MV-4-11 (cell line): ENCODE results near the gene USP32.
"Not testable (repeated sequence)": the region's sequence is repeated elsewhere in the genome, so short reads cannot be mapped to it uniquely, and the experiment has no call there.

ENCODE experiments used
- DNase-seq: peaks from one replicate; lab custom pipeline; 2025; lab: John Stamatoyannopoulos, UW

The USP32 gene, protein sequence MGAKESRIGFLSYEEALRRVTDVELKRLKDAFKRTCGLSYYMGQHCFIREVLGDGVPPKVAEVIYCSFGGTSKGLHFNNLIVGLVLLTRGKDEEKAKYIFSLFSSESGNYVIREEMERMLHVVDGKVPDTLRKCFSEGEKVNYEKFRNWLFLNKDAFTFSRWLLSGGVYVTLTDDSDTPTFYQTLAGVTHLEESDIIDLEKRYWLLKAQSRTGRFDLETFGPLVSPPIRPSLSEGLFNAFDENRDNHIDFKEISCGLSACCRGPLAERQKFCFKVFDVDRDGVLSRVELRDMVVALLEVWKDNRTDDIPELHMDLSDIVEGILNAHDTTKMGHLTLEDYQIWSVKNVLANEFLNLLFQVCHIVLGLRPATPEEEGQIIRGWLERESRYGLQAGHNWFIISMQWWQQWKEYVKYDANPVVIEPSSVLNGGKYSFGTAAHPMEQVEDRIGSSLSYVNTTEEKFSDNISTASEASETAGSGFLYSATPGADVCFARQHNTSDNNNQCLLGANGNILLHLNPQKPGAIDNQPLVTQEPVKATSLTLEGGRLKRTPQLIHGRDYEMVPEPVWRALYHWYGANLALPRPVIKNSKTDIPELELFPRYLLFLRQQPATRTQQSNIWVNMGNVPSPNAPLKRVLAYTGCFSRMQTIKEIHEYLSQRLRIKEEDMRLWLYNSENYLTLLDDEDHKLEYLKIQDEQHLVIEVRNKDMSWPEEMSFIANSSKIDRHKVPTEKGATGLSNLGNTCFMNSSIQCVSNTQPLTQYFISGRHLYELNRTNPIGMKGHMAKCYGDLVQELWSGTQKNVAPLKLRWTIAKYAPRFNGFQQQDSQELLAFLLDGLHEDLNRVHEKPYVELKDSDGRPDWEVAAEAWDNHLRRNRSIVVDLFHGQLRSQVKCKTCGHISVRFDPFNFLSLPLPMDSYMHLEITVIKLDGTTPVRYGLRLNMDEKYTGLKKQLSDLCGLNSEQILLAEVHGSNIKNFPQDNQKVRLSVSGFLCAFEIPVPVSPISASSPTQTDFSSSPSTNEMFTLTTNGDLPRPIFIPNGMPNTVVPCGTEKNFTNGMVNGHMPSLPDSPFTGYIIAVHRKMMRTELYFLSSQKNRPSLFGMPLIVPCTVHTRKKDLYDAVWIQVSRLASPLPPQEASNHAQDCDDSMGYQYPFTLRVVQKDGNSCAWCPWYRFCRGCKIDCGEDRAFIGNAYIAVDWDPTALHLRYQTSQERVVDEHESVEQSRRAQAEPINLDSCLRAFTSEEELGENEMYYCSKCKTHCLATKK (N-terminal part only)

GRCh38 chr17:60392042-60392844 lies at the start of gene USP32:
USP32 (minus strand) TSS chr17:60392133; CDS start chr17:60391939, 194 bp downstream.
- peak; percentile 97 for DNase-seq

GRCh38 chr17:60439501-60439900 lies 47.6 kb upstream of the USP32 start:
- peak; percentile 51 for DNase-seq

DNA sequence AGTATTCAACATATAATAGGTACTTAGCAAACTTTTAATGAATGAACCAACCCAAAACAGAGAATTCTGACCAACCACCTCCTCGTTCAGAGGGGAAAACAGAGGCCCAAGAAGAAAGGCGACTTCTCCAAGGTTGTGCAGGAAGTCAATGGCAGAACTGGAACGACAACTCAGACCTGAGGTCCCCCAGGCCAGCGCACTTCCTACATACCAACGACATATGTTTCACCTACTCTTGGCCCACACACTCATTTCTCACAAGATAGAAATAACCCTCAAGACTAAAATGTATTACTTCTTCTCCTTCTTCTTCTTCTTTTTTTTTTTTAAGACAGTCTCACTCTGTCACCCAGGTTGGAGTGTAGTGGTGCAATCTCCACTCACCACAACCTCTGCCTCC lies 44.7 kb upstream of the USP32 start:
- peak; percentile 54 for DNase-seq

GRCh38 chr17:60435244-60436167 lies 43.6 kb upstream of the USP32 start:
- DNase-seq = peak; percentile 79

DNA sequence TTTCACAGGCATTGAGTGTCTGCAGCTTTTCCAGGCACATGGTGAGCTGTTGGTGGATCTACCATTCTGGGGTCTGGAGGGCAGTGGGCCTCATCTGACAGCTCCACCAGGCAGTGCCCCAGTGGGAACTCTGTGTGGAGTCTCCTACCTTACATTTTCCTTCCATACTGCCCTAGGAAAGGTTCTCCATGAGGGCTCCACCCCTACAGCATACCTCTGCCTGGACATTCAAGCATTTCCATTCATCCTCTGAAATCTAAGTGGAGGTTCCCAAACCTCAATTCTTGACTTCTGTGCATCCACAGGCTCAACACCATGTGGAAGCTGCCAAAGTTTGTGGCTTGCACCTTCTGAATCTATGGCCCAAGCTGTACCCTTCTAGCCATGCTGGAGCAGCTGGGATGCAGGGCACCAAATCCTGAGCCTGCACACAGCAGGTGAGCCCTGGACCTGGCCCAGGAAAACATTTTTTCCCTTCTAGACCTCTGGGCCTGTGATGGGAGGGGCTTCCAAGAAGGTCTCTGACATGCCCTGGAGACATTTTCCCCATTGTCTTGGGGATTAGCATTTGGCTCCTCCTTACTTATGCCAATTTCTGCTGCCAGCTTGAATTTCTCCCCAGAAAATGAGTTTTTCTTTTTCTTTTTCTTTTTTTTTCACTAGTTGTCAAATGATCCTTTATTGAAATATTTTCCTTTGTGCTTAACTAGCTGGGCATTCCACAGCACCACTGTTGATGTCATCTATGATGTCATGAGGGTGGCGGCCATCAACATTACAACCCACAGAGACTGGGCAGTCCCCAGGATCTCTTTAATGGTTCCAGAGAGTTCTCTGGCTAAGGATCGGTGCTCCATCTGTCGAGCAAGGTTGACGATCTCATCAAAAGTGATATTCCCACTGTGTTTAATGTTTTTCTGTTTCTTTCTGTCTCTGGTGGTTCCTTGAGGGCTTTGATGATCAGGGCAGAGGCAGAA lies 41.4 kb upstream of the USP32 start:
- not testable (repeated sequence) for DNase-seq

GRCh38 chr17:60430561-60430960 lies 38.6 kb upstream of the USP32 start:
- DNase-seq = not testable (repeated sequence)

- not testable (repeated sequence) for DNase-seq
These were observed 36.6 kb upstream of the USP32 start for GRCh38 chr17:60428491-60428890.

GRCh38 chr17:60426596-60426995 lies 34.7 kb upstream of the USP32 start:
- DNase-seq = no peak

- DNase-seq = no peak
These were observed 33.7 kb upstream of the USP32 start for GRCh38 chr17:60425626-60426025.

DNA sequence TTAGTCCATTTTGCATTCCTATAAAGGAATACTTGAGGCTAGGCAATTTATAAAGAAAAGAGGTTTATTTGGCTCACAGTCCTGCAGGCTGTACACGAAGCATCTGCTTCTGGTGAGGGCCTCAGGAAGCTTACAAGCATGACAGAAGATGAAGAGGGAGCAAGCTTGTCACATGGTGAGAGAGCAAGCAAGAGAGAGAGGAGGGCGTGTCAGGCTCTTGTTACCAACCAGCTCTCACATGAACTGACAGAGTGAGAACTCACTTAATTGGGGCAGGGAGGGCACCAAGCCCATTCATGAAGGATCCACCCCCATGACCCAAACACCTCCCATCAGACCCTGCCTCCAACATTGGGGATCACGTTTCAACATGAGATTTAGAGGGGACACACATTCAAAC lies 31.9 kb upstream of the USP32 start:
- no peak for DNase-seq

DNA sequence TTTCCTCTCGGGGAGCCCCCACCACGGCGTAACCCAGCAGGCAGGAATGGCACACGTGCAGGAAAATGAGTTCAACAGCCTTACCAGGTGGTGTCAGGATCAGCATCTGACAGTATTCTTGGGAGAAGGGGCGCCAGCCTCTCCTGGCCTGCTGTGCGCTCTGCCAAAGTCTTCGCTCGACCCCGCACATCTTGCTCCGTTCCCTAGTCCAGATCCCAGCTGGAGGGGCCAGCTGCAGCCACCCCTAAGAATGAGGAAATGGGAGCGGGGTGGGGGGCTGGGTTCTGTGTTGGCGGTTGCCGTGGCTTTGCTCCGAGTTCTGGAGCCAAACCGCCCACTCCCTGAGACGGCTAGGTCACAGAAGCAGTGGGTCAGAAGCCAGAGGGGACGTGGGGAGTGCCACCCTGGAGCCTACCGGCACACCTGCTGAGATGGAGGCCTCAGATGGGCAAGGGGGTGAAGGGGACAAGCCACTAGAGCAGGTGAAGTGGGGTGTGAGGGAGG lies 30.3 kb upstream of the USP32 start, which contains the start of gene CHCT1:
Gene CHCT1, plus strand, starts transcription at position 328 of the 504 bp plus-strand sequence. Its CDS starts 104 bp downstream, at position 432.
- peak; percentile 78 for DNase-seq

GRCh38 chr17:60421273-60422161 lies 29.6 kb upstream of the USP32 start:
- peak; percentile 61 for DNase-seq

DNA sequence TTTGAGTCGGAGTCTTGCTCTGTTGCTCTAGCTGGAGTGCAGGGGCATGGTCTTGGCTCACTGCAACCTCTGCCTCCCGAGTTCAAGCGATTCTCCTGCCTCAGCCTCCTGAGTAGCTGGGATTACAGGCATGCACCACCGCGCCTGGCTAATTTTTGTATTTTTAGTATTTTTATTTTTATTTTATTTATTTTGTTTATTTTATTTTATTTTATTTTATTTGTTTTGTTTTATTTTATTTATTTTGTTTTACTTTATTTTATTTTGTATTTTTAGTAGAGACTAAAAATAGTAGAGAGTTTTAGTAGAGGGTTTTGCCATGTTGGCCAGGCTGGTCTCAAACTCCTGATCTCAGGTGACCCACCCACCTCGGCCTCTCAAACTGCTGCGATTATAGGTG lies 27.9 kb upstream of the USP32 start:
- not testable (repeated sequence) for DNase-seq

DNA sequence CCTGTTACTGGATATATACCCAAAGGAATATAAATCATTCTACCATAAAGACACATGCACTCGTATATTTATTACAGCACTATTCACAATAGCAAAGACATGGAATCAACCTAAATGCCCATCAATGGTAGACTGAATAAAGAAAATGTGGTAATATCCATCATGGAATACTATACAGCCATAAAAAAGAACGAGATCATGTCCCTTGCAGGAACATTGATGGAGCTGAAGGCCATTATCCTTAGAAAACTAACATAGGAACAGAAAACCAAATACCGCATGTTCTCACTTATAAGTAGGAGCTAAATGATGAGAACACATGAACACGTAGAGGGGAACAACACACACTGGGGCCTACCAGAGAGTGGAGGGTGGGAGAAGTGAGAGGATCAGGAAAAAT lies 27.1 kb upstream of the USP32 start:
- not testable (repeated sequence) for DNase-seq

- peak; percentile 7 for DNase-seq
These were observed 24.5 kb upstream of the USP32 start for GRCh38 chr17:60416368-60416925.

GRCh38 chr17:60415146-60415545 lies 23.2 kb upstream of the USP32 start:
- no peak for DNase-seq

DNA sequence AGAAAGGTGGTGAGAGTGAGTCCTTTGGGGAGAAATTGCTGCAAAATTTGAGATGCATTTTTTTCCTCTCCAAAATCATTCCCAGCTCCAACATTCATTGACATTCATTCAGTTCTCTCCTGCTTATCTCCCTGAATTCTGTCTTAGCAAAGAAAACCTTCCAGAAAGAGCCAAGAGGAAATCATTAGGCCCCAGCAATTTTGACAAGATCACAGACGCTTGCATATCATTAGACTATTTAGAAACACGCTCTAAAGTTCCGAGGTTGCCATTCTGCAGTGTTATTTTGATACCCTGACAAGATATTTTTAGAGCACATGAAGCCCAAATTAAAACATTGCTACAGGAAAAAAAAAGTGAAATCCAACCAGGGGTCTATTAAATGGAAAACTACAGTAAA lies 20.8 kb upstream of the USP32 start:
- no peak for DNase-seq
